Ovary (tissue), 3 donors: Measurements from ENCODE around the gene SLC4A5.

ENCODE experiments used
- POLR2A ChIP-seq: fragments of 450-650 bp; IDR thresholded peaks from one replicate; pipeline ENCODE4 v1.6.1; 2017; ENCODE audit warnings: antibody characterized with exemption, mild to moderate bottlenecking, moderate library complexity
- TF ChIP-seq, protein P1 (sequence below), 3 donors: fragments of 450-650 bp in 2 of 3; fragments of 200-600 bp in 1 of 3; IDR thresholded peaks; one replicate each; pipeline versions ENCODE4 v1.5.1 to v1.8.0; 2016 to 2022; ENCODE audit warnings: antibody characterized with exemption in 3 of 3, mild to moderate bottlenecking in 1 of 3
- donor health status: DM: no; HTN: no; CAD: no.

DNA sequence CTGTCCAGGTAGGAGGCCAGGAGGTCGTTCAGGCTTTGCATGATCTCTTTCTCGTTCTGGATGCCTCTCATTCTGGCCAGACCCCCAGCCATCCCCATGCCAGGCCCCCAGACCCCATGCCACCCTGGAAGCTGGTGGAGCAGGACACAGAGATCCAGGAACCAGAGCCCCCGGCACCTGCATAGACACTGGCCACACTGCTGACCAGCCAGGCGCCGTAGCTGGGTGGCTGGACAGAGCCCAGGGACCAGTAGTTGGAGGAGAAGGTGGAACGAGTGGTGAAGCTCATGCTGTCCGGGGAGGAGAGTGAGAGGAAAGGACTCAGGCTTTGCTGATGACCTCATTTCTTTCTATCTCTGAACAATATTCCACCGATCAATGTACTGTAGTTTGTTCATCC is 35.5 kb downstream of the SLC4A5 start:
- TF ChIP-seq, protein P1, sequence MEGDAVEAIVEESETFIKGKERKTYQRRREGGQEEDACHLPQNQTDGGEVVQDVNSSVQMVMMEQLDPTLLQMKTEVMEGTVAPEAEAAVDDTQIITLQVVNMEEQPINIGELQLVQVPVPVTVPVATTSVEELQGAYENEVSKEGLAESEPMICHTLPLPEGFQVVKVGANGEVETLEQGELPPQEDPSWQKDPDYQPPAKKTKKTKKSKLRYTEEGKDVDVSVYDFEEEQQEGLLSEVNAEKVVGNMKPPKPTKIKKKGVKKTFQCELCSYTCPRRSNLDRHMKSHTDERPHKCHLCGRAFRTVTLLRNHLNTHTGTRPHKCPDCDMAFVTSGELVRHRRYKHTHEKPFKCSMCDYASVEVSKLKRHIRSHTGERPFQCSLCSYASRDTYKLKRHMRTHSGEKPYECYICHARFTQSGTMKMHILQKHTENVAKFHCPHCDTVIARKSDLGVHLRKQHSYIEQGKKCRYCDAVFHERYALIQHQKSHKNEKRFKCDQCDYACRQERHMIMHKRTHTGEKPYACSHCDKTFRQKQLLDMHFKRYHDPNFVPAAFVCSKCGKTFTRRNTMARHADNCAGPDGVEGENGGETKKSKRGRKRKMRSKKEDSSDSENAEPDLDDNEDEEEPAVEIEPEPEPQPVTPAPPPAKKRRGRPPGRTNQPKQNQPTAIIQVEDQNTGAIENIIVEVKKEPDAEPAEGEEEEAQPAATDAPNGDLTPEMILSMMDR (IDR thresholded peaks at IDR 0.05) = no peak
- TF ChIP-seq POLR2A = no peak
